Measurements from ENCODE around the gene MYLK2. TPM values are rescaled to one million over a fixed set of nuclear protein-coding genes. Genes with fewer than 3 reads are reported as not detected.
A peak's percentile ranks its signal among the peaks of the same experiment; 100 is the strongest.

The MYLK2 gene
- total RNA-seq, 4 donors from 2014 or later = 0.21 to 0.69 TPM; not detected in 2

- no peak for DNase-seq
- TF ChIP-seq CTCF (IDR thresholded peaks at IDR 0.05) = no peak
- no peak for TF ChIP-seq POLR2A (IDR thresholded peaks at IDR 0.05)
- no peaks in the 10 kb centered on the region for H3K9me3 ChIP-seq
- no peaks in the 10 kb centered on the region for H3K36me3 ChIP-seq
- H3K27me3 ChIP-seq = no peaks in the 10 kb centered on the region
- peaks cover 0 to 18% of the 10 kb centered on the region in 2 donors for H3K4me1 ChIP-seq
- H3K27ac ChIP-seq = peak overlapping the region; percentile 78 to 81
- no peak overlapping the region for H3K4me3 ChIP-seq
- intact Hi-C loops (cut with DNase I; ENCODE audit: low total_unique reads) = loop anchor here (10.0 kb wide), 1 partner anchor 112 kb away; the partner anchor contains the start of gene PDRG1
These were observed 24.1 kb downstream of the MYLK2 start for GRCh38 chr20:31843288-31843687.

- intact Hi-C loops (cut with DNase I; ENCODE audit: low total_unique reads) = loop anchor here (10.0 kb wide), 1 partner anchor 111 kb away; the partner anchor contains the start of gene PDRG1
- Histone ChIP-seq H3K27ac (peak overlapping the region; percentile 78 to 81), H3K4me3 (no peak overlapping the region), H3K27me3 (no peaks in the 10 kb centered on the region), H3K4me1 (peaks cover 0 to 18% of the 10 kb centered on the region in 2 donors), H3K9me3 (no peaks in the 10 kb centered on the region), H3K36me3 (no peaks in the 10 kb centered on the region)
- DNase-seq = no peak
- no peak for TF ChIP-seq POLR2A (IDR thresholded peaks at IDR 0.05)
- no peak for TF ChIP-seq CTCF (IDR thresholded peaks at IDR 0.05)
These were observed 24.7 kb downstream of the MYLK2 start for GRCh38 chr20:31843881-31844280.

- H3K4me1 ChIP-seq = peaks cover 0 to 18% of the 10 kb centered on the region in 2 donors
- no peaks in the 10 kb centered on the region for H3K27me3 ChIP-seq
- intact Hi-C loops (cut with DNase I; ENCODE audit: low total_unique reads) = loop anchor here (10.0 kb wide), 1 partner anchor 110 kb away; the partner anchor contains the start of gene PDRG1
- peak overlapping the region in 1 of 2 donors; percentile 11 for H3K4me3 ChIP-seq
- peak overlapping the region; percentile 78 to 81 for H3K27ac ChIP-seq
- DNase-seq = no peak
- no peaks in the 10 kb centered on the region for H3K36me3 ChIP-seq
- no peaks in the 10 kb centered on the region for H3K9me3 ChIP-seq
- TF ChIP-seq CTCF (IDR thresholded peaks at IDR 0.05) (no peak), POLR2A (IDR thresholded peaks at IDR 0.05) (no peak)
These were observed 25.7 kb downstream of the MYLK2 start for GRCh38 chr20:31844737-31845299.

- H3K4me3 ChIP-seq = peak within 1 kb of the TSS in 1 of 2 donors; percentile 11
- peak; percentile 43 to 54 for DNase-seq
- TF ChIP-seq CTCF (IDR thresholded peaks at IDR 0.05) (no peak), POLR2A (IDR thresholded peaks at IDR 0.05) (peak; percentile 33 to 58)
- peak within 1 kb of the TSS; percentile 78 to 81 for H3K27ac ChIP-seq
- intact Hi-C loops (cut with DNase I; ENCODE audit: low total_unique reads) = loop anchor here (10.0 kb wide), 1 partner anchor 109 kb away; the partner anchor contains the start of gene PDRG1
- H3K9me3 ChIP-seq = no peaks in the 10 kb centered on the region
- peaks cover 0 to 18% of the 10 kb centered on the region in 2 donors for H3K4me1 ChIP-seq
- H3K36me3 ChIP-seq = no peaks in the 10 kb centered on the region
- H3K27me3 ChIP-seq = no peaks in the 10 kb centered on the region
These were observed 26.2 kb downstream of the MYLK2 start, which contains the start of gene FOXS1 for GRCh38 chr20:31845300-31845863. Gene FOXS1, minus strand, starts transcription at chr20:31845604. Its CDS starts 62 bp downstream, at chr20:31845542.

- Histone ChIP-seq H3K27me3 (no peaks in the 10 kb centered on the region), H3K9me3 (no peaks in the 10 kb centered on the region), H3K4me3 (no peak overlapping the region), H3K36me3 (no peaks in the 10 kb centered on the region), H3K4me1 (peaks cover 0 to 15% of the 10 kb centered on the region in 2 donors), H3K27ac (no peak overlapping the region)
- no peak for TF ChIP-seq POLR2A (IDR thresholded peaks at IDR 0.05)
- intact Hi-C loops (cut with DNase I; ENCODE audit: low total_unique reads) = loop anchor here (10.0 kb wide), 1 partner anchor 108 kb away; the partner anchor contains the start of gene PDRG1
- DNase-seq = no peak
These were observed 27.6 kb downstream of the MYLK2 start for GRCh38 chr20:31846793-31847138.

Data from uterus (tissue), 4 donors.